ENCODE results near the gene PYGL.

- TF ChIP-seq EZH2 (IDR thresholded peaks at IDR 0.05; ENCODE audit: low read length, unreplicated experiment) (no peak), CTCF (conservative IDR thresholded peaks at IDR 0.05; ENCODE audit: low read depth, low read length) (no peak)
These were observed 68.8 kb downstream of the PYGL start for GRCh38 chr14:50875359-50876070.
